ENCODE results near the gene NEK3.

DNA sequence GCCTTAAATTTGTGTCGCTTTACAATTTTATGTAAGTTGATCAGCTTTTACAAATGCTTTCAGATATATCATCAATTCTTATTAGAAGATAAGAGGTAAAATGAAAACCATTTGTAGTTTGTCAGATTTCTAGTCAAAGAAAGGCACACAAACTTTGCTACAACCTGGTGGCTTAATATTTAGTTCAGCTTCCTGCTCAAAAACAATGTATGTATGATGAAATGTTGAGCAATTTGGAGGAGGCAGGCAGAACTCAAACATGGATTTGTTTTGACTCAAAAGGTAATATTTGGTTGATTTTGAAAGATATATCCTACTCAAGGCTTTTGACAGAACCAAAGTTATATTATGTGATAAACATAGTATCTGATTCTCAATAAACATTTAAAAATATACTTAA is 54.8 kb downstream of the NEK3 start:
- TF ChIP-seq, protein P1, sequence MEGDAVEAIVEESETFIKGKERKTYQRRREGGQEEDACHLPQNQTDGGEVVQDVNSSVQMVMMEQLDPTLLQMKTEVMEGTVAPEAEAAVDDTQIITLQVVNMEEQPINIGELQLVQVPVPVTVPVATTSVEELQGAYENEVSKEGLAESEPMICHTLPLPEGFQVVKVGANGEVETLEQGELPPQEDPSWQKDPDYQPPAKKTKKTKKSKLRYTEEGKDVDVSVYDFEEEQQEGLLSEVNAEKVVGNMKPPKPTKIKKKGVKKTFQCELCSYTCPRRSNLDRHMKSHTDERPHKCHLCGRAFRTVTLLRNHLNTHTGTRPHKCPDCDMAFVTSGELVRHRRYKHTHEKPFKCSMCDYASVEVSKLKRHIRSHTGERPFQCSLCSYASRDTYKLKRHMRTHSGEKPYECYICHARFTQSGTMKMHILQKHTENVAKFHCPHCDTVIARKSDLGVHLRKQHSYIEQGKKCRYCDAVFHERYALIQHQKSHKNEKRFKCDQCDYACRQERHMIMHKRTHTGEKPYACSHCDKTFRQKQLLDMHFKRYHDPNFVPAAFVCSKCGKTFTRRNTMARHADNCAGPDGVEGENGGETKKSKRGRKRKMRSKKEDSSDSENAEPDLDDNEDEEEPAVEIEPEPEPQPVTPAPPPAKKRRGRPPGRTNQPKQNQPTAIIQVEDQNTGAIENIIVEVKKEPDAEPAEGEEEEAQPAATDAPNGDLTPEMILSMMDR (IDR thresholded peaks at IDR 0.05) = no peak
- TF ChIP-seq POLR2A (IDR thresholded peaks at IDR 0.05) = no peak
